Fibroblast of peridontal ligament (primary cell): ENCODE measurements around the gene MT1X.
"Not testable (repeated sequence)": the region's sequence is repeated elsewhere in the genome, so short reads cannot be mapped to it uniquely, and the experiment has no call there.

Experiments used
- DNase-seq: peaks from one replicate; pipeline ENCODE4 v3.0.0-alpha.2; 2010; ENCODE audit errors: extremely low read depth

Gene MT1X

DNA sequence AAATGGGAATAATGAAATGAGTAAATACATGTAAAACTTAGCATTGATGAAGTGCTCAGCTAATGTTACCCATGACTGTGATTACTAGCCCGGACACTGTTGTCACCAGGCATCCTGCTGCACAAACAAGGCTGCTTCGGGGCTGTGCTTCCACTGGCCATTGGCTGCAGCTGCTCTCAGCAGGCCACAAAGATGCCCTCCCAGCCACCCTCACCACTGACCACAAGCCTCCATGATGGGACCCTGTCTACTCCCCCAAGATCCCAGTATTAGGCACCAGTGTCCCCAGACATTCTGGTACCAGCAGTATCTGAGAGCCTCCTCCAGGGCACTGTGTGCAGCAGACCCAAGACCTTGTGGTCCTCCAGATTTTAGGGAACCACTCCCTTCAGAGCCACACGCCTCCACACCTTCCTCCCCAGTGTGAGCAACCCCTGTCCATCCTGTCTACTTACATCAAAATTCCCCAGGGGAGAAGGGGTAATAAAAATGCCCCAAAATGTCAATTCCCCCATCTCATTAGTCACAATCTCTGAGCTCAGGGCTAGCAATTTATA lies 28.0 kb downstream of the MT1X start:
- DNase-seq = no peak

DNA sequence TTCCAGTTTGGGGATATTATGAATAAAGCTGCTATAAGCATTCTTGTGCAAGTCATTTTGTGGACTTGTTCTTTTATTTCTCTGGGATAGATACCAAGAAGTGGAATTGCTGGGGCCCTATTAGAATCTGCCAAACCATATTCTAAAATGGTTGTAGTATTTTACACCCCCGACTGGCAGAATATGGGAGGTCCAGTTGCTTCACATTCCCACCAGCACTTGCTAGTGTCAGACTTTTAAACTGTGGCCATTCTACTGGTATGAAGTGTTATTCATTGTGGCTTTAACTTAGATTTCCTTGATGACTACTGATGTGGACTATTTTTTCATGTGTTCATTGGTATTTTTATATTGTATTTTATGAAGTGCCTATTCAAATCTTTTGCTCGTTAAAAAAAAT lies 29.6 kb downstream of the MT1X start:
- no peak for DNase-seq

DNA sequence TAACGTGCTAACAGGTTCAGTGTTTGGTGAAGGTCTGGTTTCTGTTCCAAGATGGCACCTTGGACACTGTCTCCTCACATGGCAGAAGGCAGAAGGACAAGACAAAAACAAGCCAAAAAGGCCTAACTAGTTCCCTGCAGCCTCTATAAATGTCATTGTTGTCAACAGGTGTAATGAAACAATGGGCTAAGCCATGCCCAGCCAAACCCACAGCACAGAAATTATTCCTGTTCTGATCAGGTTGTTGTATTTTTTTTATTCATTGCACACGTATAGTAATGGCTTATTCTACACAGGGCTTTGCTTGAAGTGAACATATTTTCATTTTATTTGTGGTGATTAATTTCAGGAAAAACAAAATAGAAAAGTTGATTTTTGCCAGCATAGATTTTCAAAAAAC lies 31.5 kb downstream of the MT1X start:
- no peak for DNase-seq

DNA sequence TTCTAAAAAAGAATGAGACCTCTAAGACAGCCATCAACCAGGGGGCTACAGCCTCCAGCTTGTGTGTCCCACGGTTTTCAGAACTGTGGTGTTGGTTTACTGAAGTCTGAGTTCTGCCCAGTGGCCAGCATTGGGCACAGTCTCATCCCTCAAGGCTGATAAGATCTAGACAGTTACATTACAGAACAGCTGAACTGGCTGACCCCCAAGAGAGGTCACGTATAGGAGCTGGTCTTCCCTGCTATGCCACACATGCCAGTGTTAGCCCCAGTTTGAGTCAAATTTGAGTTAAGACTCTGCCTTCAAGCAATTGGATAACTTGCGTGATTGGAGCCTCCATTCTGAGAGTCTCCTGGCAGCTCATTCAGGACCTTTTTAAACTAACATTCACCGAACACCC lies 32.9 kb downstream of the MT1X start:
- no peak for DNase-seq

DNA sequence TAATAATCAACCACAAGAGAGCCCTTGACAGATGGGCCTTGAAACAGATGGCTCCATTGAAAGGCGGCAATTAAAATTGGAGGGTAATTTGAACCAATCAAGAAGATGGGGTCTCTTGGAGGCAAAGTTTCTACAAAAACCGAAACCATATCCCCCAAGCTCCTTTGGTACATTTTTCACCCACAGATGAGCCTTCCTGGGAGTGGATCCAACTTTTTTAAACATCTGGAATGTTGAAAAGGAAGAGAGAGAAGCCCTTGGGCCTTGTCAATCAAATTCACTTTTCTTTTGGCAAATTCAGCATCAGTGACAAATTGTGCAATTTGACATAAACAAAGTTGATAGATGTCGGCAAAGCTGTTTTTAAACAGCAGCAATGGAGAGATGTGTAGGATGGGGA lies 34.5 kb downstream of the MT1X start:
- DNase-seq = no peak

DNA sequence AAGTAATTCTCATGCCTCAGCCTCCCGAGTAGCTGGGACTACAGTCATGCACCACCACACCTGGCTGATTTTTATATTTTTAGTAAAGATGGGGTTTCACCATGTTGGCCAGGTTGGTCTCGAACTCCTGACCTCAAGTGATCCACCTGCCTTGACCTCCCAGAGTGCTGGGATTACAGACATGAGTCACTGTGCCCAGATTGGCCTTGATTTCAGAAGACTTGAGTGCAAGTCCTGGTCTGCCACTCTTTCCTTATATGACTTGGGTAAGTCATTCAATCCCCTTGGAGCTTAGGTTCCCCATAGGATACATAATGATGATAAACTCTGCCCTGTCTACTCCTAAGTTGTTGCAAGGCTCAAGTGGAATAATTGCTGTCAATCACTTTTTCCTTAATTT lies 35.3 kb downstream of the MT1X start:
- DNase-seq = not testable (repeated sequence)

DNA sequence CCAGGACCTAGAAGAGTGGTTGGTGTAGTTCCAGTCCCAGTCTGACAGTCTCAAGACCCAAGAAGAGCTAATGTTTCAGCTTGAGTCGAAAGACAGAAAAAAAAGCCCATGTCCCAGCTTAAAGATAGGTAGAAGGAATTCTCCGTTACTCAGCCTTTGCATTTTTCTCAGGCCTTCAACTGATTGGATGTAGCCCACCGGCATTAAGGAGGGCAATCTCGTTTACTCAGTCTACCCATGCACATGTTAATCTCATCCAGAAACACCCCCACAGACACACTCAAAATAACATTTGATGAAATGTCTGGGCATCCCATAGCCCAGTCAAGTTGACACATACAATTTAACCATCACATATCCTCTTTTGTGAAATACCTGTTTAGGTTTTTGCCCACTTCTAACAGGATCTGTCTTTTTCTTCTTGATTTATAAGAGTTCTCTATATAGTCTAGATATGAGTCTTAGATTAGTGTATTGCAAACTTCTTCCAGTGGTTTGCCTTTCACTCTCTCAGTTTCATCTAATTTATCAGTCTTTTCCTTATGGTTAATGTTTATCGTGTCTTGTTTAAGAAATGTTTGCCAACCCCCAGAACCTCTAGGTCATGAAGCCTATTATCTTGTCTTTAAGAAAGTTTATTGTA lies 40.1 kb downstream of the MT1X start:
- DNase-seq = no peak

DNA sequence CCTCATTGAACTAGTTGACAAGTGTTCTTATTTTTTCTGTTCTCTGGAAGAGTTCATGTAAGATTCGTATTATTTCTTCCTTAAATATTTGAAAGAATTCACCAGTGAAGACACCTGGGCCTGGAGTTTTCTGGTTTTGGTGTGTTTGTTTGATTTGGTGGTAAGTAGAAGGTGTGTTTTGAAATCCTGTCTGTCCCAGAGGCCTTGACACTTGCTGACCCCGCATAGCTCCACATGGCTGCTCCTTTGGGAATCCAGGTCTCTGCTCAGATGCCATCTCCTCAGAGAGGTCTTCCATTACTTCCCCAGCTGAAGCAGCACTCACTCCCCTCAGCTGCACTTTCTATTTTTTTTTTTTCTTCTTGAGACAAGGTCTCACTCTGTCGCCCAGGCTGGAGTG lies 41.9 kb downstream of the MT1X start:
- no peak for DNase-seq

DNA sequence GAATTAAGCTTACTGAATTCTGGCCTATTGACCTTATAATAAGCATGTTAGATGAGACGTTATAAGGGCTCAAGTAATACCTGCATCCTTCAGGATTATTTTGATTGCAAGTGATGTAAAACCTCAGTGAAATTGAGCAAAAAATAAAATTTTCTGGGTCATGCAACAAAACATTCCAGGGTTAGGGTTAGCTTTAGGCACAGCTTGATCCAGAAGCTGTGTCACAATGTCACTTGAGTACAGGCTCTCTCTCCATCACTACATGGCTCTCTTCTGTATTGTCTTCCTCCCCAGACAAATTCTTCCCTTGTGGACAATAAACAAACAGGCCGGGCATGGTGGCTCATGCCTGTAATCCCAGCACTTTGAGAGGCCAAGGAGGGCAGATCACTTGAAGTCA lies 44.0 kb downstream of the MT1X start:
- no peak for DNase-seq

DNA sequence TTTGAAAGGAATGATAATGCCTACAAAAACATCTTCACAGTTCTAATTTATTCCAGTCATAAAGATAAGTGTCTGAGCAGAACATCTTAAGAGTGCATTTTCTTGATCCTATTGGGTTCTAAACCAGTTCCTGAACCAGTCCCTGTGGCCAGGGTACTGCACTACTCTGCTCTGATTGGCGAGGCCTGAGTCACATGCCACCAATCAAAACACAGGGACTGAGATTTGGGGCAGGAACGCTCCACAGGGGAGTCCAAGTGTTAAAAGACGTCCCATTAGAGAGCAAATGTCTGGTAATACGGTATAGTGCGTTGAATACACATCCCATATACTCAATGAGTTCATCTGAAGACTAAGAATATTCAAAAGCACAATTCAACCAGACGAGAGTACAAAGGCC lies 44.7 kb downstream of the MT1X start:
- no peak for DNase-seq

DNA sequence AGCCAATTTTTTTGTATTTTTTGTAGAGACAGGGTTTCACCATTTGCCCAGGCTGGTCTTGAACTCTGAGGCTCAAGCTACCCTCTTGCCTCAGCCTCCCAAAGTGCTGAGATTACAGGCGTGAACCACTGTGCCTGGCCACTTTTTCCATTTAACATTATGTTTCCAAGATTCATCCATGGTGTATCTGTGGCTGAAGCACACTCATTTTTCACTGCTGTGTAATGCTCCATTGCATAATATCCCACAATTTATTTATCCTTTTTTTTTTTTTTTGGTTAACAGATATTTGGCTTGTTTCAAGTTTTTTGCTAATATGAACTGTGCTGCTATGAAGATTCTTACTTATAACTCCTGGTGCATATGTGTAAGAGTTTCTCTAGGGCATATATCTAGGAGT lies 45.8 kb downstream of the MT1X start:
- no peak for DNase-seq

DNA sequence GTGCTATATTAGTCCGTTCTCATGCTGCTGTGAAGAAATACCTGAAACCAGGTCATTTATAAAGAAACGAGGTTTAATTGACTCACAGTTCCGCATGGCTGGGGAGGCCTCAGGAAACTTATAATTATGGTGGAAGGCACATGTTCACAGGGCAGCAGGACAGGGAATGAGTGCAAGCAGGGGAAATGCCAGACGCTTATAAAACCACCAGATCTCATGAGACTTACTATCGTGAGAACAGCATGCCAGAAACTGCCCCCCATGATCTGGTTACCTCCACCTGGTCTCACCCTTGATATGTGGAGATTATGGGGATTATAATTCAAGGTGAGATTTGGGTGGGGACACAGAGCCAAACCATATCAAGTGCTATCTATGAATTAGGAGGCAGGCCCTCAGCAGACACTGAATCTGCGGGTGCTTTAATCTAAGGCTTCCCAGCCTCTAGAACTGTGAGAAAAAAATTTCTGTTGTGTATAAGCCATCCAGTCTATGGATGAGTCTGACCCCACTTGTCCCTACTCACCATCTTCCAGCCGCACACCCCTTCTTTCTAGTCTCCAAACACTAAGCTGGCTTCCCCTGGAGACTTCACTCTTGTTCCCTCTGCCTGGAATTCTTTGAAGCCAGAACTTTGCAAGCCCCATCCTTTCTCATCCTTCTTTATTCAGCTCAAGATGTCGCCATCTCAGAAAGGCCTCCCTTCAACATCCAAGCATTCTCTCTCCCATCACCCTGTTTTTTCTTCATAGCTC lies 46.9 kb downstream of the MT1X start:
- DNase-seq = peak; percentile 38

DNA sequence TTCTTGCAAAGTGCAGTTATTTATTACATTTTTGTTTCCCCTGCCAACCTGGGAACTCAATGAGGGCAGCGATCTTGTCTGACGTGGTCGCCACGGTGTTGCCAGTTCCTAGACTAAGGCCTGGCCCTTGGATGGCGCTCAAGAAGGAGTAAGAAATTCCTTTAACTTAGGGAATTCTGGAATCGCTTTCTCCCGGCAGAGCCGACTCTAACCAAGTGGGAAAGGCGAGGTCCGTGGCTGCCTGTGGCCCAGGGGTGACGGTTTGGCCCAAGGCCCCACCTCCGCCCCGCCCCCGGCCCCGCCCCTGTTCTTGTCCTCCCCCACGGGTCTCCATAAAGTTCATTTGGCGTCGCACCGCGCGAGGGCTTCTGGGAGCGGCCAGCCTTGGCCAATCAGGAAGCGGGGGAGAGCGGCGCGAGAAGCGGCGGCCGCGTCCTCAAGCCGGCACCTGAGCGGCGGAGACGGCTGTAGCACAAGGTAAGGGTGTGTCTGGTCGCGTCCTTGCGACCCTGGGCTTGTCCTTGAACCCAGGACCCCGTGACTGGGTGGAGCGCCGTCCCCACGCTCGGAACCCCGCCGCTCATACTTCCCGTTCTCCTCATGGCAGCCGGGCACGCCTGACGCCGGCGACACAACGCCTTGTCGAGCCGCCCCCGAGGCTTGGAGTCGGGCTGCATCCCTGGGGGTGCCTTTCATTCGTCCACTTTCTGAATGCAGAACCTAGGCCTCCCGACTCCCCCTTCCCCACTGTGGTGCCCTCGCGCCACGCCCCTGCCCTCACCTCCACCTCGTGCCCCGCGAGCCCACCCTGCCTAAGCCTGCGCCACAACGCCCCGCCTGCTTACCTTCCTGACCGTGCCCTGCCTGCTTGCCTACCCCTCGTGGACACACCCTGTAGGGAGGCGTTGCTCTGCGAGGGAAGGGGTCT lies 47.7 kb downstream of the MT1X start, which contains the start of gene NUP93:
Gene NUP93, plus strand, starts transcription at position 395 of the 928 bp plus-strand sequence. CDS start 18,119 bp downstream, outside the sequence.
- DNase-seq = peak; percentile 92

DNA sequence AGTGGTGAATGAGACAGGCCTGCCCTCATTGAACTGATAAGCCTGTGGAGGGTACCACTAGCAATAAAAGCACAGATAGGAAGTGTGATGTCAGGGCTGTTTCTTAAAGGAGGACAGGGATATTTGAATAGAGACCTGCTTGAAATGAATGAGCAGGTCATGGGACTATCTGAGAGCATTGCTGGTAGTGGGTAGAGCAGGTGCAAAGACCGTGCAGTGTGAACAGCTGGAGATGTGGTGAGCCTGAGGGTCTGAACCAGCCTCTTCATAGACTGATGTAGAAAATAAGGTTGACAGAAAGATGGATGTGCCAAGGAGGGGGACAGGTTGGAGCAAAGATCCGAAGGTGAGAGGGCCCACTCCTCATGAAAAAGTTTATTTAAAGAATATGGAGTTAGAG lies 50.1 kb downstream of the MT1X start:
- no peak for DNase-seq

DNA sequence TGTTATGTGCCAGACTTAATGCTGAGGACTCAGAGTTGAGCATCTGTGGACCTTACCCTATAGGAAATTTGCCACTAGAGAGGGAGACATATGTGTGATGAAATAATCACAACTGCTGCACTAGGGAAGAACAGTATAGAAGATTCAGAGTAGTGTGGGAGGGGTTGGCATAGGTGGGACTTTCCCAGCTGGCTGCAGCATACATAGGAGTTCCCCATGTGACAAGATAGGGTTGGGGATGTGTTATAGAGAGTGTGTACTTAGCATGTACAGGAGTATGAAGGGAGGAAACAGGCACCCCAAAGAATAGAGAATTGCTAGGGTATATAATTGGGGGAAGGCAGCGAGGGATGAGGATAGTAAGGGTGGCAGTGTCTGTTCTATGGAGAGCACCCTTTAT lies 50.6 kb downstream of the MT1X start:
- DNase-seq = no peak
